Neural crest cell (in vitro differentiated cells): ENCODE results near the gene ASB15. TPM values are rescaled to one million over a fixed set of nuclear protein-coding genes. Genes with fewer than 3 reads are reported as not detected.
"Not testable (repeated sequence)": the region's sequence is repeated elsewhere in the genome, so short reads cannot be mapped to it uniquely, and the experiment has no call there.

Source experiments
- DNase-seq: peaks from one replicate; pipeline ENCODE4 v3.0.0; 2021; ENCODE audit warnings: low read depth, mixed read lengths, low spot score
- H3K27ac Mint-ChIP-seq: one replicate; pipeline ENCODE4 v1.8.0; 2021; ENCODE audit warnings: mild to moderate bottlenecking, mixed read lengths; ENCODE audit not compliant: unreplicated experiment
- H3K27me3 Mint-ChIP-seq: 2 replicates; pipeline ENCODE4 v1.8.0; 2021; ENCODE audit warnings: low read depth, mild to moderate bottlenecking, mixed read lengths
- H3K36me3 Mint-ChIP-seq: 2 replicates; pipeline ENCODE4 v1.8.0; 2021; ENCODE audit warnings: low read depth, mild to moderate bottlenecking, mixed read lengths
- H3K4me1 Mint-ChIP-seq: 2 replicates; pipeline ENCODE4 v1.8.0; 2021; ENCODE audit warnings: mixed read lengths
- H3K4me3 Mint-ChIP-seq: one replicate; pipeline ENCODE4 v1.8.0; 2021; ENCODE audit warnings: mild to moderate bottlenecking, mixed read lengths
- H3K9me3 Mint-ChIP-seq: 2 replicates; pipeline ENCODE4 v1.8.0; 2021; ENCODE audit warnings: mixed read lengths
- long read RNA-seq: library from polyadenylated mRNA; unstranded; transcript quantifications from one replicate; pipeline ENCODE4 v2.0.0, GENCODE V29; 2020
- total RNA-seq: library from RNA; stranded (reverse); gene quantifications from 2 replicates; pipeline ENCODE4 v1.2.1, GENCODE V29; 2021
- TF ChIP-seq, protein P1 (sequence below): fragments of 200-600 bp; sonication (generic); conservative IDR thresholded peaks from 2 replicates; pipeline ENCODE4 v1.5.0; 2021; ENCODE audit warnings: antibody characterized with exemption, mild to moderate bottlenecking

ASB15 gene
- not detected in 2 replicates for total RNA-seq
- long read RNA-seq = 0 reads

DNA sequence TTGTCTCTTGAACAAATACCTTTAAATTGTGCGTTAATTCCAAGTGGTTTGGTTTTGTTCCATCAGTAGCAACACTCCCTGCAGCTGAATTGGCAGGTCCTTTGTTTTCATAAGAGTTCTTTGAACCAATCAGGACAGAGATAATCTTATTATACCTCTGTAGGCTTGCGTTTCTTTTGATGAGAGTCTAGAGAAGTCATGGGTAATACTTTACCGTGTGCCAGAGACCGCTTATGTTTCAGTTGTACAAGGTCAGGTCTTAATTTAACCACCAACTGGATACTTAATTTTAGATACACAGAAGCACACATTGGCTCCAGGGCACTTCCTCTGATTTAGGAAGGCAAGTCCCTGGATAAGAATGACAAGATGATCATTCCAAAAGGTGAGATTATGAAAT is at the start of gene ASB15:
ASB15 (plus strand) TSS at position 292 of the 400 bp plus-strand sequence. CDS start 12,682 bp downstream, outside the sequence.
- Mint-ChIP-seq H3K27me3 (no peaks in the 10 kb centered on the region), H3K27ac (no peak within 1 kb of the TSS), H3K9me3 (no peaks in the 10 kb centered on the region), H3K4me1 (no peaks in the 10 kb centered on the region), H3K36me3 (no peaks in the 10 kb centered on the region), H3K4me3 (no peak within 1 kb of the TSS)
- TF ChIP-seq, protein P1, sequence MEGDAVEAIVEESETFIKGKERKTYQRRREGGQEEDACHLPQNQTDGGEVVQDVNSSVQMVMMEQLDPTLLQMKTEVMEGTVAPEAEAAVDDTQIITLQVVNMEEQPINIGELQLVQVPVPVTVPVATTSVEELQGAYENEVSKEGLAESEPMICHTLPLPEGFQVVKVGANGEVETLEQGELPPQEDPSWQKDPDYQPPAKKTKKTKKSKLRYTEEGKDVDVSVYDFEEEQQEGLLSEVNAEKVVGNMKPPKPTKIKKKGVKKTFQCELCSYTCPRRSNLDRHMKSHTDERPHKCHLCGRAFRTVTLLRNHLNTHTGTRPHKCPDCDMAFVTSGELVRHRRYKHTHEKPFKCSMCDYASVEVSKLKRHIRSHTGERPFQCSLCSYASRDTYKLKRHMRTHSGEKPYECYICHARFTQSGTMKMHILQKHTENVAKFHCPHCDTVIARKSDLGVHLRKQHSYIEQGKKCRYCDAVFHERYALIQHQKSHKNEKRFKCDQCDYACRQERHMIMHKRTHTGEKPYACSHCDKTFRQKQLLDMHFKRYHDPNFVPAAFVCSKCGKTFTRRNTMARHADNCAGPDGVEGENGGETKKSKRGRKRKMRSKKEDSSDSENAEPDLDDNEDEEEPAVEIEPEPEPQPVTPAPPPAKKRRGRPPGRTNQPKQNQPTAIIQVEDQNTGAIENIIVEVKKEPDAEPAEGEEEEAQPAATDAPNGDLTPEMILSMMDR = no peak
- DNase-seq = no peak

DNA sequence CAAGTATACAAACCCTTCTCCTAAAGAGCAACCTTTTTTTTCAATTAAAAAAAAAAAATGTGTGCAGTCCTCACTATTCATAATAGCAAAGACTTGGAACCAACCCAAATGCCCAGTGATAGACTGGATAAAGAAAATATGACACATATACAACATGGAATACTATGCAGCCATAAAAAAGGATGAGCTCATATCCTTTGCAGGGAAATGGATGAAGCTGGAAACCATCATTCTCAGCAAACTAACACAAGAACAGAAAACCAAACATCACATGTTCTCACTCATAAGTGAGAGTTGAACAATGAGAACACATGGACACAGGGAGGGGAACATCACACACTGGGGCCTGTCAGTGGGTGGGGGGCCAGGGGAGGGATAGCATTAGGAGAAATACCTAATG is 49.5 kb upstream of the ASB15 start:
- H3K4me3 Mint-ChIP-seq, H3K27ac Mint-ChIP-seq, DNase-seq, H3K9me3 Mint-ChIP-seq, H3K27me3 Mint-ChIP-seq, H3K4me1 Mint-ChIP-seq: not testable (repeated sequence)
- peaks cover 21% of the 10 kb centered on the region for H3K36me3 Mint-ChIP-seq

DNA sequence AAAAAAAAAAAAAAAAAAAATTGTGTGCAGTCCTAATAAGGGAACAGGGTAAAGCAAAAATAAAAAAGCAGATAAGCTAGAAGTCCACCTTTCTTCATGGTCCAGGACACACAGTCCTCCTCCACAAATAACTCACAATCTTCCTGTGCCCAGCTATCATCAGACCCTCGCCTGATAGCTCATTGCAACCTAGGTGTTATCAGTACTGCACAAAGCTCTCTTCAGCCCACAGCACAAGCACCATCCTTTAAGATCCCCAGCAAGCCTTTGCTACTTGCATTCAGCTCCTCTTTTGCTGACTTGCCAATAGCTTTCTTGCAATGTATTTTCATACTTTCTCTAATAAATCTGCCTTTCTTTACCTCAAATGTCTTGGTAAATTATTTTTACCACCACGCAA is 49.0 kb upstream of the ASB15 start:
- no peaks in the 10 kb centered on the region for H3K9me3 Mint-ChIP-seq
- no peaks in the 10 kb centered on the region for H3K27me3 Mint-ChIP-seq
- no peak overlapping the region for H3K27ac Mint-ChIP-seq
- TF ChIP-seq, protein P1 = no peak
- H3K36me3 Mint-ChIP-seq = peaks cover 21% of the 10 kb centered on the region
- H3K4me1 Mint-ChIP-seq = no peaks in the 10 kb centered on the region
- no peak overlapping the region for H3K4me3 Mint-ChIP-seq
- no peak for DNase-seq

DNA sequence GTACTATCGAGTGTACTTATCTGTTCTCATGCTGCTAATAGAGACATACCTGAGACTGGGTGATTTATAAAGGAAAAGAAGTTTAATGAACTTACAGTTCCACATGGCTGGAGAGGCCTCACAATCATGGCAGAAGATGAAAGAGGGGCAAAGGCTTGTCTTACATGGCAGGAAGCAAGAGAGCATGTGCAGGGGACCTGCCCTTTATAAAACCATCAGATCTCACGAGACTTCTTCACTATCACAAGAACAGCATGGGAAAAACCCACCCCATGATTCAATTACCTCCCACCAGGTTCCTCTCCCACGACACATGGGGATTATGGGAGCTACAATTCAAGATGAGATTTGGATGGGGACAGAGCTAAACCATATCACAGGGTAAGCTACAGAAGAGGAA is 48.5 kb upstream of the ASB15 start:
- TF ChIP-seq, protein P1 = no peak
- Mint-ChIP-seq H3K27me3 (no peaks in the 10 kb centered on the region), H3K9me3 (no peaks in the 10 kb centered on the region), H3K36me3 (peaks cover 20% of the 10 kb centered on the region), H3K4me1 (no peaks in the 10 kb centered on the region), H3K27ac (no peak overlapping the region), H3K4me3 (no peak overlapping the region)
- no peak for DNase-seq

DNA sequence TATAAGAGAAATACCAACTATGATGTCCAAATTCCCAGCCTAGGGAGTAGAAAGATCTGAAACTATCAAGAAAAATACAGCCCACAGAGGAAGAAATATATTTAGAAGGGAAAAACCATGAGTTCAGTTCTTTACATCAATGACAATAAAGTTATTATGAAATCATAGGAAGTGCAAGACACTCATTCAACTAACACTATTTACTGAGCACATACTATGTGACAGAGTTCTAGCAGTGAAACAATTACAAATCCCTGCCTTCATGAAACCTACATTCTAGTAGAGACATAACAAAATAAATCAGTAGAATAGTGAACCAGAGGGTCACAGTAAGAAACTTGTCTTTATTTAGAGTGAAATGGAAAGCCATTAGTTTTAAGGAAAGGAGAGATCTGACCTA is 46.1 kb upstream of the ASB15 start:
- Mint-ChIP-seq H3K9me3 (no peaks in the 10 kb centered on the region), H3K36me3 (peaks cover 12% of the 10 kb centered on the region), H3K27me3 (no peaks in the 10 kb centered on the region), H3K27ac (no peak overlapping the region), H3K4me3 (no peak overlapping the region), H3K4me1 (no peaks in the 10 kb centered on the region)
- TF ChIP-seq, protein P1 = no peak
- DNase-seq = no peak

DNA sequence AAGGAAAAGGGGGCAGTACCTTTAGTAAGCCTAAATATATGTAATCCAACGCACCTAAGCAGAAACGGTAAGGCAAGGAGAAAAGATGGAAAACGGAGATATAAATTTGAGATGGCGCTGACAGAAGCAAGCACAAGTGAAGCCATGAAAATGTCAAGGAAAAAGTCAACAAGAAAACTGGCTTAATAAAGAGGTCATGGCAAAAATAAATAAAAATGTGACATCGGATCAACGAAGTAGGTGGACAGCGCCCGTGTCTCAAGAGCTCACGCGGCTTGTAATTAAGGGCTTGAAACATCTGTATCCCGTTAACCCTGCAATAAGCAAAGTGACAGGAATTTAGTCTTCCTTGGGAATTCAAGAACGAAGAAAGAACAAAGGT is 44.6 kb upstream of the ASB15 start:
- Mint-ChIP-seq H3K9me3 (no peaks in the 10 kb centered on the region), H3K4me1 (no peaks in the 10 kb centered on the region), H3K27me3 (no peaks in the 10 kb centered on the region), H3K27ac (no peak overlapping the region), H3K36me3 (peaks cover 10% of the 10 kb centered on the region), H3K4me3 (no peak overlapping the region)
- TF ChIP-seq, protein P1 = no peak
- DNase-seq = no peak
